Psoas muscle (tissue), 8 donors: ENCODE measurements around the gene TRIM71. TPM values are rescaled to one million over a fixed set of nuclear protein-coding genes. Genes with fewer than 3 reads are reported as not detected.
"Not testable (repeated sequence)": the region's sequence is repeated elsewhere in the genome, so short reads cannot be mapped to it uniquely, and the experiment has no call there.

Experiments used
- ATAC-seq, 4 donors: fragments of 200-7000 bp; cut with Tn5 transposase; one replicate each; pipeline ENCODE4 v1.9.1; 2020; ENCODE audit warnings: moderate library complexity in 3 of 4, mild to moderate bottlenecking in 2 of 4
- DNase-seq, 2 donors: peaks; one replicate each; pipeline ENCODE4 v3.0.0-alpha.2; 2020
- H3K27ac ChIP-seq: fragments of 200-600 bp; one replicate; pipeline ENCODE4 v1.8.0; 2022
- H3K27me3 ChIP-seq, 3 donors: fragments of 200-600 bp in 1 of 3; one replicate each; pipeline versions ENCODE4 v1.6.1 to v1.8.0; 2013 to 2022; ENCODE audit warnings: low read length in 2 of 3, mild to moderate bottlenecking in 2 of 3, moderate library complexity in 1 of 3; ENCODE audit not compliant: insufficient read depth in 3 of 3
- H3K36me3 ChIP-seq, 2 donors: fragments of 200-600 bp in 1 of 2; one replicate each; pipeline versions ENCODE4 v1.6.1 to v1.8.0; 2013 to 2022; ENCODE audit warnings: low read depth in 1 of 2, mild to moderate bottlenecking in 1 of 2, moderate library complexity in 1 of 2; ENCODE audit not compliant: insufficient read depth in 1 of 2
- H3K4me1 ChIP-seq: fragments of 200-600 bp; one replicate; pipeline ENCODE4 v1.8.0; 2022
- H3K4me3 ChIP-seq: fragments of 200-600 bp; one replicate; pipeline ENCODE4 v1.8.0; 2022; ENCODE audit warnings: mild to moderate bottlenecking
- H3K9me3 ChIP-seq: fragments of 200-600 bp; one replicate; pipeline ENCODE4 v1.8.0; 2022
- CTCF ChIP-seq: fragments of 200-600 bp; IDR thresholded peaks from one replicate; pipeline ENCODE4 v1.8.0; 2022; ENCODE audit warnings: antibody characterized with exemption
- WGBS, 3 donors: extraction: QIAGEN DNeasy Blood & Tissue Kit; methylation state at CpG; one replicate each; pipeline versions ENCODE4 v1.1.6 to v1.1.7; 2013; 5-methylcytosine and 5-hydroxymethylcytosine counted together
- intact Hi-C, 2 donors: fragments of 100-400 bp; cut with DNase I; formaldehyde crosslinking; loops; one replicate each; pipeline versions ENCODE4 v1.11.0 to v1.14.2; 2022
- polyA plus RNA-seq, 3 donors: library from polyadenylated mRNA; stranded (reverse); fragments of 200-250 nt; gene quantifications; one replicate each; pipeline ENCODE4 v1.2.3, GENCODE V29; 2013
- total RNA-seq, 4 donors: library from RNA; stranded (reverse); fragmentation: NEBNext Ultra II Directional in 2 of 4; extraction: Animal tissue kit (Norgen Biotek cat#: 25700) in 2 of 4; gene quantifications; one replicate each; pipeline versions ENCODE4 v1.2.1 to v1.2.4, GENCODE V29; 2021 to 2023
- donor health status: healthy with polysubstance abuse.
- donor health status: DM: no; HTN: no; CAD: no; lungs with moderate emphysema.
- donor health status: Bipolar disorder and iron deficiency.
- donor health status: healthy.
- donor health status: DM: yes; HTN: yes; CAD: no.
- donor health status: DM: no; HTN: no; CAD: no.
- donor health status: DM: no; HTN: no; CAD: no.
- donor health status: DM: yes; HTN: yes; CAD: no.

Gene TRIM71
- total and polyA plus RNA-seq, 7 donors = 0.01 TPM; not detected in 6

- Histone ChIP-seq H3K27ac (no peak overlapping the region), H3K27me3 (no peaks in the 10 kb centered on the region), H3K9me3 (no peaks in the 10 kb centered on the region), H3K4me3 (no peak overlapping the region), H3K4me1 (no peaks in the 10 kb centered on the region), H3K36me3 (no peaks in the 10 kb centered on the region)
- TF ChIP-seq CTCF = no peak
- no peak for ATAC-seq
- intact Hi-C loops = no loop called here
- 83 to 87% (median 86%) methylated on average over 7 of the region's 7 CpGs for WGBS, 3 donors
- no peak for DNase-seq
Observed at GRCh38 chr3:32922078-32922477, 104.3 kb downstream of the TRIM71 start.

- no peak for DNase-seq
- Histone ChIP-seq H3K36me3 (no peaks in the 10 kb centered on the region), H3K27ac (no peak overlapping the region), H3K9me3 (no peaks in the 10 kb centered on the region), H3K4me3 (no peak overlapping the region), H3K4me1 (no peaks in the 10 kb centered on the region), H3K27me3 (no peaks in the 10 kb centered on the region)
- no peak for ATAC-seq
- intact Hi-C loops = loop anchor here in 1 of 2 donors (5.0 to 10.0 kb wide), 2 partner anchors 198 to 415 kb away; no protein-coding TSS in a partner anchor
- WGBS, 3 donors = 84 to 97% (median 93%) methylated on average over 3 of the region's 3 CpGs
- TF ChIP-seq CTCF = no peak
Observed at GRCh38 chr3:32930161-32930560, 112.4 kb downstream of the TRIM71 start.

- 74 to 78% (median 78%) methylated on average over 2 of the region's 2 CpGs for WGBS, 3 donors
- not testable (repeated sequence) for DNase-seq, H3K27ac ChIP-seq, ATAC-seq, H3K4me1 ChIP-seq, H3K27me3 ChIP-seq, H3K36me3 ChIP-seq, H3K9me3 ChIP-seq, H3K4me3 ChIP-seq
- intact Hi-C loops = loop anchor here in 1 of 2 donors (5.0 to 10.0 kb wide), 2 partner anchors 199 to 416 kb away; no protein-coding TSS in a partner anchor
Observed at GRCh38 chr3:32931273-32931672, 113.5 kb downstream of the TRIM71 start.

- ATAC-seq (no peak), DNase-seq (no peak)
- peak; percentile 58 for TF ChIP-seq CTCF
- H3K4me1 ChIP-seq = no peaks in the 10 kb centered on the region
- no peak overlapping the region for H3K4me3 ChIP-seq
- no peaks in the 10 kb centered on the region for H3K9me3 ChIP-seq
- WGBS, 3 donors = 78 to 83% (median 82%) methylated on average over 5 of the region's 5 CpGs
- H3K36me3 ChIP-seq = no peaks in the 10 kb centered on the region
- intact Hi-C loops = loop anchor here in 1 of 2 donors (5.0 to 10.0 kb wide), 2 partner anchors 202 to 419 kb away; no protein-coding TSS in a partner anchor
- H3K27ac ChIP-seq = no peak overlapping the region
- no peaks in the 10 kb centered on the region for H3K27me3 ChIP-seq
Observed at GRCh38 chr3:32934150-32934742, 116.4 kb downstream of the TRIM71 start.

GRCh38 chr3:32937331-32937730, 119.5 kb downstream of the TRIM71 start:
- H3K27ac ChIP-seq = no peak overlapping the region
- no peak overlapping the region for H3K4me3 ChIP-seq
- intact Hi-C loops = loop anchor here in 1 of 2 donors (10.0 kb wide), 1 partner anchor 423 kb away; no protein-coding TSS in a partner anchor
- TF ChIP-seq CTCF = no peak
- no peaks in the 10 kb centered on the region for H3K4me1 ChIP-seq
- no peaks in the 10 kb centered on the region for H3K36me3 ChIP-seq
- DNase-seq (no peak), ATAC-seq (no peak)
- H3K27me3 ChIP-seq = no peaks in the 10 kb centered on the region
- 19 to 21% (median 20%) methylated on average over 2 of the region's 2 CpGs for WGBS, 3 donors
- no peaks in the 10 kb centered on the region for H3K9me3 ChIP-seq

- WGBS, 3 donors = 87 to 92% (median 90%) methylated on average over 30 to 40 of the region's 40 CpGs
- ATAC-seq, H3K4me3 ChIP-seq, H3K9me3 ChIP-seq, H3K4me1 ChIP-seq, H3K36me3 ChIP-seq, H3K27me3 ChIP-seq, H3K27ac ChIP-seq, DNase-seq: not testable (repeated sequence)
- intact Hi-C loops = loop anchor here in 1 of 2 donors (10.0 kb wide), 1 partner anchor 425 kb away; no protein-coding TSS in a partner anchor
Observed at GRCh38 chr3:32939531-32940284, 121.9 kb downstream of the TRIM71 start.
